Heart right ventricle (tissue), 16 donors: ENCODE measurements around the gene PCDHA9. TPM values are rescaled to one million over a fixed set of nuclear protein-coding genes. Genes with fewer than 3 reads are reported as not detected.
A peak's percentile ranks its signal among the peaks of the same experiment; 100 is the strongest.

Source experiments
- ATAC-seq, 8 donors: fragments of 200-7000 bp; cut with Tn5 transposase; one replicate each; pipeline ENCODE4 v1.9.1; 2020; ENCODE audit warnings: mild to moderate bottlenecking in 8 of 8, moderate library complexity in 8 of 8, moderate number of reproducible peaks in 1 of 8
- DNase-seq, 2 donors: peaks; one replicate each; pipeline ENCODE4 v3.0.0-alpha.2; 2020
- H3K27ac ChIP-seq, 10 donors: fragments of 200-600 bp; sonication (generic) in 2 of 10; one replicate each; pipeline versions ENCODE4 v1.5.0 to v1.8.0; 2020 to 2022; ENCODE audit warnings: mild to moderate bottlenecking in 3 of 10
- H3K27me3 ChIP-seq, 7 donors: fragments of 200-600 bp; one replicate each; pipeline ENCODE4 v1.8.0; 2021 to 2022; ENCODE audit warnings: mild to moderate bottlenecking in 2 of 7
- H3K36me3 ChIP-seq, 9 donors: fragments of 200-600 bp; sonication (generic) in 1 of 9; one replicate each; pipeline versions ENCODE4 v1.5.0 to v1.8.0; 2020 to 2022; ENCODE audit warnings: mild to moderate bottlenecking in 2 of 9
- H3K4me1 ChIP-seq, 9 donors: fragments of 200-600 bp; sonication (generic) in 1 of 9; one replicate each; pipeline versions ENCODE4 v1.5.0 to v1.8.0; 2020 to 2022; ENCODE audit warnings: mild to moderate bottlenecking in 4 of 9
- H3K4me3 ChIP-seq, 10 donors: fragments of 200-600 bp; sonication (generic) in 2 of 10; one replicate each; pipeline versions ENCODE4 v1.5.0 to v1.8.0; 2020 to 2022; ENCODE audit warnings: mild to moderate bottlenecking in 7 of 10, moderate library complexity in 2 of 10
- H3K9me3 ChIP-seq, 11 donors: fragments of 200-600 bp in 10 of 11; sonication (generic) in 2 of 11; one replicate each; pipeline versions ENCODE4 v1.5.0 to v1.8.0; 2013 to 2022; ENCODE audit warnings: mild to moderate bottlenecking in 2 of 11, control low read depth in 1 of 11, moderate library complexity in 1 of 11
- WGBS, 2 donors: extraction: QIAGEN DNeasy Blood & Tissue Kit; methylation state at CpG; one replicate each; pipeline ENCODE4 v1.1.7; 2013; ENCODE audit warnings: inconsistent platforms in 1 of 2; 5-methylcytosine and 5-hydroxymethylcytosine counted together
- intact Hi-C, 10 donors: fragments of 100-400 bp; cut with DNase I; formaldehyde crosslinking; loops; one replicate each; pipeline versions ENCODE4 v1.11.1 to v1.14.2; 2022
- polyA plus RNA-seq, 2 donors: library from polyadenylated mRNA; stranded (reverse); fragments of 200-250 nt; gene quantifications; one replicate each; pipeline ENCODE4 v1.2.3, GENCODE V29; 2013
- total RNA-seq, 10 donors: library from RNA; stranded (reverse); fragmentation: NEBNext Ultra II Directional in 3 of 10; extraction: Animal tissue kit (Norgen Biotek cat#: 25700) in 3 of 10; gene quantifications; one replicate each; pipeline versions ENCODE4 v1.2.1 to v1.2.4, GENCODE V29; 2021 to 2023
- TF ChIP-seq, protein P1 (sequence below), 9 donors: fragments of 200-600 bp; sonication (generic) in 2 of 9; IDR thresholded peaks; one replicate each; pipeline versions ENCODE4 v1.5.0 to v1.8.0; 2021 to 2022; ENCODE audit warnings: antibody characterized with exemption in 9 of 9, mild to moderate bottlenecking in 5 of 9, moderate library complexity in 1 of 9
- donor health status: Arrhythmogenic right ventricular cardiomyopathy.
- donor health status: ischemic (EF 13 %, LVEDD 7.1; RV severe dilation, severe dysfunction).
- donor health status: healthy with polysubstance abuse.
- donor health status: DM: no; HTN: yes; CAD: no.
- donor health status: DM: no; HTN: no; CAD: no.
- donor health status: ischemic (EF 25% LVEDD 6.9; RV normal size, moderate dysfunction).
- donor health status: ischemic (EF 25% LVEDD 5.7; RV mildly dilated, moderate dysfunction).
- donor health status: healthy.
- donor health status: DM: yes; HTN: yes; CAD: no.
- donor health status: Ischemic cardiomyopathy.
- donor health status: ischemic (EF 35%, LVEDD 5.7; RV mildly dilated, moderate dysfunction).
- donor health status: nonischemic (EF 11% LVEDD 7.7; RV severe dilation, severe dysfunction).
- donor health status: DM: yes; HTN: yes; CAD: no.
- donor health status: PGD.
- donor health status: ischemic (EF 29% LVEDD 5.4; RV normal size, mild dysfunction).
- donor health status: nonischemic (EF 23%, LVEDD 6.1; RV moderate dilation, normal function).

PCDHA9 gene
- total and polyA plus RNA-seq, 12 donors: 0.05 to 0.15 (median 0.07) TPM; not detected in 8

DNA sequence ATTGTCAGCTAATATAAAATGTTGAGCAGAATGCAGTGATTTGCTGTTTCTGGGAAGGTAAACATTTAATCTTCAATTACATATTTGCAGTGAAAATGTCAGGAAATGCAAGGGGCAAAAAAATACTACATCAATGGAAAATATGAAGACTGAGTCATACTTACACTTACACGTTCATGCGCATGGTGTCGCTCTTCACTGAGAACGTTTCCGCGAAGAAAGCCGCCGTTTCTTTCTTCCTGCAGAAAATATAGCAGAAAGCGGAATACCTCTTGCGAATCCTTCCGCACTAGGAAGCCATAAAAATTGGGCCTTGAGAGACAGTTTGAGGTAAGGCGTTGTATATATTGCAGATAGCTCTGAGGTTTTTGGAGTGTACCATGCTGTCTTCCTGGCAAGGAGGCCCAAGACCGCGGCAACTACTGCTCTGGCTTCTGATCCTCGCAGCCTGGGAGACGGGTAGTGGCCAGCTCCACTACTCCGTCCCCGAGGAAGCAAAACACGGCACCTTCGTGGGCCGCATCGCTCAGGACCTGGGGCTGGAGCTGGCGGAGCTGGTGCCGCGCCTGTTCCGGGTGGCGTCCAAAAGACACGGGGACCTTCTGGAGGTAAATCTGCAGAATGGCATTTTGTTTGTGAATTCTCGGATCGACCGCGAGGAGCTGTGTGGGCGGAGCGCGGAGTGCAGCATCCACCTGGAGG, 33.9 kb downstream of the PCDHA9 start, which contains the start of gene PCDHA13:
PCDHA13 (plus strand) TSS at position 236 of the 702 bp plus-strand sequence; CDS start at position 381, 145 bp downstream.
- no peaks in the 10 kb centered on the region for H3K36me3 ChIP-seq
- H3K9me3 ChIP-seq: peaks cover 0 to 55% (median 12%) of the 10 kb centered on the region in 11 donors
- no peak for DNase-seq
- peak within 1 kb of the TSS in 1 of 10 donors; percentile 23 for H3K4me3 ChIP-seq
- no peak for ATAC-seq
- no peak within 1 kb of the TSS for H3K27ac ChIP-seq
- intact Hi-C loops: loop anchor here in 3 of 10 donors (5.0 to 10.0 kb wide), 2 partner anchors 160 to 163 kb away; no protein-coding TSS in a partner anchor
- no peaks in the 10 kb centered on the region for H3K4me1 ChIP-seq
- TF ChIP-seq, protein P1, sequence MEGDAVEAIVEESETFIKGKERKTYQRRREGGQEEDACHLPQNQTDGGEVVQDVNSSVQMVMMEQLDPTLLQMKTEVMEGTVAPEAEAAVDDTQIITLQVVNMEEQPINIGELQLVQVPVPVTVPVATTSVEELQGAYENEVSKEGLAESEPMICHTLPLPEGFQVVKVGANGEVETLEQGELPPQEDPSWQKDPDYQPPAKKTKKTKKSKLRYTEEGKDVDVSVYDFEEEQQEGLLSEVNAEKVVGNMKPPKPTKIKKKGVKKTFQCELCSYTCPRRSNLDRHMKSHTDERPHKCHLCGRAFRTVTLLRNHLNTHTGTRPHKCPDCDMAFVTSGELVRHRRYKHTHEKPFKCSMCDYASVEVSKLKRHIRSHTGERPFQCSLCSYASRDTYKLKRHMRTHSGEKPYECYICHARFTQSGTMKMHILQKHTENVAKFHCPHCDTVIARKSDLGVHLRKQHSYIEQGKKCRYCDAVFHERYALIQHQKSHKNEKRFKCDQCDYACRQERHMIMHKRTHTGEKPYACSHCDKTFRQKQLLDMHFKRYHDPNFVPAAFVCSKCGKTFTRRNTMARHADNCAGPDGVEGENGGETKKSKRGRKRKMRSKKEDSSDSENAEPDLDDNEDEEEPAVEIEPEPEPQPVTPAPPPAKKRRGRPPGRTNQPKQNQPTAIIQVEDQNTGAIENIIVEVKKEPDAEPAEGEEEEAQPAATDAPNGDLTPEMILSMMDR (IDR thresholded peaks at IDR 0.05): peak in 4 of 9 donors; percentile 9 to 33 (median 28)
- H3K27me3 ChIP-seq: peaks cover 0 to 93% (median 51%) of the 10 kb centered on the region in 7 donors
- WGBS, 2 donors: 6 to 13% methylated on average over 31 to 35 of the region's 35 CpGs

DNA sequence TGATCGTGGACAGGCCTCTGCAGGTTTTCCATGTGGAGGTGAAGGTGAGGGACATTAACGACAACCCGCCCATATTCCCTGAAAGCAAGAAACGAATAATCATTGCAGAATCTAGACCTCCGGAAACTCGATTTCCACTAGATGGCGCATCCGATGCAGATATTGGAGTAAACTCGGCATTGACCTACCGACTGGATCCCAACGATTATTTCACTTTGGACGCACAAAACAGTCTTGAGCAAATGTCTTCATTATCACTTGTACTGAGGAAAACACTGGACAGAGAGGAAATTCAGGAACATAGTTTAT, 34.4 kb downstream of the PCDHA9 start:
- no peak for DNase-seq
- ATAC-seq: no peak
- H3K4me3 ChIP-seq: peak overlapping the region in 1 of 10 donors; percentile 23
- H3K9me3 ChIP-seq: peaks cover 0 to 51% (median 12%) of the 10 kb centered on the region in 11 donors
- TF ChIP-seq, protein P1 (IDR thresholded peaks at IDR 0.05): peak in 1 of 9 donors; percentile 3
- 10 to 13% methylated on average over 12 of the region's 12 CpGs for WGBS, 2 donors
- no peaks in the 10 kb centered on the region for H3K36me3 ChIP-seq
- H3K4me1 ChIP-seq: no peaks in the 10 kb centered on the region
- H3K27ac ChIP-seq: no peak overlapping the region
- H3K27me3 ChIP-seq: peaks cover 0 to 88% (median 46%) of the 10 kb centered on the region in 7 donors
- intact Hi-C loops: loop anchor here in 3 of 10 donors (5.0 to 10.0 kb wide), 2 partner anchors 160 to 162 kb away; no protein-coding TSS in a partner anchor

DNA sequence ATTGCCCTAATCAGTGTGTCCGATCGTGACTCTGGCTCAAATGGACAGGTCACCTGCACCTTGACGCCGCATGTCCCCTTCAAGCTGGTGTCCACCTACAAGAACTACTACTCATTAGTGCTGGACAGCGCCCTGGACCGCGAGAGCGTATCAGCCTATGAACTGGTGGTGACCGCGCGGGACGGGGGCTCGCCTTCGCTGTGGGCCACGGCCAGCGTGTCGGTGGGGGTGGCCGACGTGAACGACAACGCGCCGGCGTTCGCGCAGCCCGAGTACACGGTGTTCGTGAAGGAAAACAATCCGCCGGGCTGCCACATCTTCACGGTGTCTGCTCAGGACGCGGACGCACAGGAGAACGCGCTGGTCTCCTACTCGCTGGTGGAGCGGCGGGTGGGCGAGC, 35.2 kb downstream of the PCDHA9 start:
- Histone ChIP-seq H3K27ac (no peak overlapping the region), H3K9me3 (peaks cover 0 to 48% (median 12%) of the 10 kb centered on the region in 11 donors), H3K4me3 (no peak overlapping the region), H3K27me3 (peaks cover 0 to 80% (median 39%) of the 10 kb centered on the region in 7 donors), H3K4me1 (no peaks in the 10 kb centered on the region), H3K36me3 (no peaks in the 10 kb centered on the region)
- intact Hi-C loops: loop anchor here in 3 of 10 donors (5.0 to 10.0 kb wide), 2 partner anchors 159 to 161 kb away; no protein-coding TSS in a partner anchor
- TF ChIP-seq, protein P1 (IDR thresholded peaks at IDR 0.05): no peak
- DNase-seq (no peak), ATAC-seq (no peak)
- 34 to 38% methylated on average over 37 to 41 of the region's 41 CpGs for WGBS, 2 donors

DNA sequence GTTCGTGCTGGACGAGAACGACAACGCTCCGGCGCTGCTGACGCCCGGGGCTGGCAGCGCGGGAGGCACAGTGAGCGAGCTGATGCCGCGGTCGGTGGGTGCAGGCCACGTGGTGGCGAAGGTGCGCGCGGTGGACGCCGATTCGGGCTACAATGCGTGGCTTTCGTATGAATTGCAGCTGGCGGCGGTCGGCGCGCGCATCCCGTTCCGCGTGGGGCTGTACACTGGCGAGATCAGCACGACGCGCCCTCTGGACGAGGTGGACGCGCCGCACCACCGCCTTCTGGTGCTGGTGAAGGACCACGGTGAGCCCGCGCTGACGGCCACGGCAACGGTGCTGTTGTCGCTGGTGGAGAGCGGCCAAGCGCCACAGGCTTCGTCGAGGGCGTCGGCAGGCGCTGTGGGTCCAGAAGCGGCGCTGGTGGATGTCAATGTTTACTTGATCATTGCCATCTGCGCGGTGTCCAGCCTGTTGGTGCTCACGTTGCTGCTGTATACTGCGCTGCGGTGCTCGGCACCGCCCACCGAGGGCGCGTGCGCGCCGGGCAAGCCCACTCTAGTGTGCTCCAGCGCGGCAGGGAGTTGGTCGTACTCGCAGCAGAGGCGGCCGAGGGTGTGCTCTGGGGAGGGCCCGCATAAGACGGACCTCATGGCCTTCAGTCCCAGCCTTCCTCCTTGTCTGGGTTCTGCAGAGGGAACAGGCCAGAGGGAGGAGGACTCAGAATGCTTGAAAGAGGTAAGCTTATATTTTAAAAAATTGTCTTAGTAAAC, 35.9 kb downstream of the PCDHA9 start:
- ATAC-seq (no peak), DNase-seq (no peak)
- no peak overlapping the region for H3K27ac ChIP-seq
- peaks cover 0 to 73% (median 39%) of the 10 kb centered on the region in 7 donors for H3K27me3 ChIP-seq
- no peaks in the 10 kb centered on the region for H3K4me1 ChIP-seq
- intact Hi-C loops: loop anchor here in 3 of 10 donors (5.0 to 10.0 kb wide), 2 partner anchors 158 to 161 kb away; no protein-coding TSS in a partner anchor
- TF ChIP-seq, protein P1 (IDR thresholded peaks at IDR 0.05): no peak
- H3K36me3 ChIP-seq: no peaks in the 10 kb centered on the region
- H3K9me3 ChIP-seq: peaks cover 0 to 48% (median 12%) of the 10 kb centered on the region in 11 donors
- no peak overlapping the region for H3K4me3 ChIP-seq
- WGBS, 2 donors: 29 to 33% methylated on average over 71 to 79 of the region's 79 CpGs
